ENCODE measurements around the gene PDZRN3. TPM values are rescaled to one million over a fixed set of nuclear protein-coding genes. Genes with fewer than 3 reads are reported as not detected.

PDZRN3 gene
- total RNA-seq, 1 experiment from 2014 or later, result 5.9 TPM

- no peak for DNase-seq
- H3K4me1 Mint-ChIP-seq, result peaks cover 13 to 17% of the 10 kb centered on the region in 2 experiments
- Histone ChIP-seq H3K4ac (ENCODE audit: low read depth, low read length) (no peak overlapping the region), H3K27me3 (ENCODE audit: insufficient read depth, low read length) (no peaks in the 10 kb centered on the region), H3K9ac (ENCODE audit: extremely low read depth, insufficient read length, low read length) (no peak overlapping the region), H4K91ac (ENCODE audit: insufficient read length, low read depth, low read length) (no peak overlapping the region), H2BK20ac (ENCODE audit: low read depth, low read length, poor library complexity, severe bottlenecking) (no peak overlapping the region), H3K23ac (ENCODE audit: insufficient read length, low read depth, low read length) (no peak overlapping the region), H3K27ac (ENCODE audit: insufficient read length, low read depth, low read length) (no peak overlapping the region), H4K8ac (replicated peaks; ENCODE audit: insufficient read length, low read depth, low read length) (no peak overlapping the region), H2AK5ac (ENCODE audit: insufficient read length, low read length) (no peak overlapping the region), H3K18ac (ENCODE audit: insufficient read length, low read depth, low read length) (no peak overlapping the region), H3K14ac (ENCODE audit: insufficient read depth, low read length) (no peak overlapping the region), H3K56ac (ENCODE audit: insufficient read length, low read depth, low read length) (no peak overlapping the region), H2BK120ac (ENCODE audit: low read depth, low read length, poor library complexity, severe bottlenecking) (no peak overlapping the region), H3K4me2 (ENCODE audit: insufficient read depth, insufficient read length, low read length) (no peak overlapping the region), H2AFZ (ENCODE audit: low read length) (no peak overlapping the region), H4K20me1 (ENCODE audit: control insufficient read depth, insufficient read depth, insufficient read length) (no peaks in the 10 kb centered on the region), H4K5ac (ENCODE audit: insufficient read length, low read depth, low read length) (no peak overlapping the region), H2BK5ac (ENCODE audit: insufficient read length, low read length) (no peak overlapping the region), H2BK15ac (ENCODE audit: low read depth, low read length) (no peak overlapping the region), H3K79me1 (ENCODE audit: insufficient read depth, low read depth, low read length, poor library complexity, severe bottlenecking) (no peaks in the 10 kb centered on the region), H3K9me3 (ENCODE audit: control insufficient read depth, low read depth, low read length) (no peaks in the 10 kb centered on the region), H3K4me1 (ENCODE audit: insufficient read depth, low read length) (no peaks in the 10 kb centered on the region; the same call in 1 of the 2 replicates), H3K79me2 (ENCODE audit: insufficient read depth, low read length) (no peaks in the 10 kb centered on the region), H3K23me2 (ENCODE audit: insufficient read length, low read depth, low read length, poor library complexity, severe bottlenecking) (no peaks in the 10 kb centered on the region), H3T11ph (ENCODE audit: low read length) (no peak overlapping the region), H2BK12ac (ENCODE audit: insufficient read length, low read depth, low read length) (no peak overlapping the region)
- H3K27me3 Mint-ChIP-seq (ENCODE audit: low read depth), result peaks cover 3% of the 10 kb centered on the region; the same call in 1 of the 2 replicates
- WGBS (ENCODE audit: extremely low coverage, insufficient read length, low lambda C conversion rate), result no CpG with 5 or more reads among the region's 1 CpG
- no peaks in the 10 kb centered on the region for H3K36me3 Mint-ChIP-seq (ENCODE audit: insufficient read depth in 1 of 3, low read depth in 3 of 3)
- no peak for TF ChIP-seq CTCF (conservative IDR thresholded peaks at IDR 0.05)
- no peak overlapping the region for H3K27ac Mint-ChIP-seq
- H3K9me3 Mint-ChIP-seq, result no peaks in the 10 kb centered on the region
- no peak overlapping the region for H3K4me3 Mint-ChIP-seq
Observed at GRCh38 chr3:73635254-73635653, 10.5 kb upstream of the PDZRN3 start.

Measured in H9 (cell line).